Thyroid gland (tissue), 4 donors: ENCODE measurements around the gene STAM2. TPM values are rescaled to one million over a fixed set of nuclear protein-coding genes. Genes with fewer than 3 reads are reported as not detected.
A peak's percentile ranks its signal among the peaks of the same experiment; 100 is the strongest.

Experiments used
- DNase-seq, 2 donors: peaks; one replicate each; pipeline ENCODE4 v3.0.0-alpha.2; 2019
- H3K27ac ChIP-seq, 3 donors: fragments of 200-600 bp; sonication (generic); 1 replicate in 2 of 3; 2 replicates in 1 of 3; pipeline ENCODE4 v1.5.1; 2016 to 2019; ENCODE audit warnings: mild to moderate bottlenecking in 1 of 3, moderate library complexity in 1 of 3
- H3K27me3 ChIP-seq: fragments of 200-600 bp; sonication (generic); one replicate; pipeline ENCODE4 v1.5.1; 2019
- H3K36me3 ChIP-seq, 2 donors: fragments of 200-600 bp; sonication (generic); one replicate each; pipeline ENCODE4 v1.5.1; 2016 to 2019
- H3K4me1 ChIP-seq, 2 donors: fragments of 200-600 bp; sonication (generic); one replicate each; pipeline ENCODE4 v1.5.1; 2017 to 2019
- H3K4me3 ChIP-seq, 3 donors: fragments of 200-600 bp; sonication (generic); replicated peaks in 1 of 3; 1 replicate in 2 of 3; 2 replicates in 1 of 3; pipeline ENCODE4 v1.5.1; 2016; ENCODE audit warnings: mild to moderate bottlenecking in 1 of 3
- H3K9me3 ChIP-seq: fragments of 200-600 bp; sonication (generic); one replicate; pipeline ENCODE4 v1.5.1; 2017
- CTCF ChIP-seq, 6 experiments: fragments of 200-600 bp in 3 of 6; fragments of 450-650 bp in 3 of 6; sonication (generic) in 3 of 6; IDR thresholded peaks; one replicate each; pipeline ENCODE4 v1.5.1; 2016 to 2019; ENCODE audit warnings: antibody characterized with exemption in 6 of 6, mild to moderate bottlenecking in 2 of 6, inconsistent platforms in 1 of 6, moderate library complexity in 1 of 6
- POLR2A ChIP-seq, 2 donors: fragments of 450-650 bp; IDR thresholded peaks; one replicate each; pipeline ENCODE4 v1.6.1; 2017; ENCODE audit warnings: antibody characterized with exemption in 2 of 2, mild to moderate bottlenecking in 2 of 2, moderate library complexity in 1 of 2
- WGBS, 2 donors: methylation state at CpG; one replicate each; pipeline ENCODE4 v1.1.5; 2017; 5-methylcytosine and 5-hydroxymethylcytosine counted together
- intact Hi-C: fragments of 100-400 bp; cut with DNase I; formaldehyde crosslinking; loops from one replicate; pipeline ENCODE4 v1.15.1; 2023
- total RNA-seq, 4 donors: library from RNA; depleted of rRNA; stranded (reverse); fragments of >200 nt; gene quantifications; one replicate each; pipeline ENCODE4 v1.2.3, GENCODE V29; 2016

The STAM2 gene
- total RNA-seq, 4 donors from 2014 or later = 62.1 to 70.6 (median 63.4) TPM

GRCh38 chr2:152083202-152083875 is 92.2 kb downstream of the STAM2 start:
- TF ChIP-seq POLR2A (IDR thresholded peaks at IDR 0.05) = no peak
- no peak for TF ChIP-seq CTCF (IDR thresholded peaks at IDR 0.05)
- Histone ChIP-seq H3K27ac (no peak overlapping the region), H3K9me3 (no peaks in the 10 kb centered on the region), H3K36me3 (no peaks in the 10 kb centered on the region), H3K4me1 (no peaks in the 10 kb centered on the region), H3K27me3 (no peaks in the 10 kb centered on the region), H3K4me3 (no peak overlapping the region)
- 71 to 86% methylated on average over 6 of the region's 6 CpGs for WGBS, 2 donors
- no peak for DNase-seq
- intact Hi-C loops = no loop called here

- no peaks in the 10 kb centered on the region for H3K36me3 ChIP-seq
- H3K9me3 ChIP-seq = no peaks in the 10 kb centered on the region
- H3K27ac ChIP-seq = no peak overlapping the region
- intact Hi-C loops = no loop called here
- no peak overlapping the region for H3K4me3 ChIP-seq
- H3K27me3 ChIP-seq = no peaks in the 10 kb centered on the region
- 52 to 79% methylated on average over 2 of the region's 2 CpGs for WGBS, 2 donors
- H3K4me1 ChIP-seq = no peaks in the 10 kb centered on the region
- TF ChIP-seq CTCF (IDR thresholded peaks at IDR 0.05) = no peak
- TF ChIP-seq POLR2A (IDR thresholded peaks at IDR 0.05) = no peak
- no peak for DNase-seq
These were observed 96.9 kb downstream of the STAM2 start for GRCh38 chr2:152078662-152079061.

- WGBS, 2 donors = 94 to 97% methylated on average over 9 of the region's 9 CpGs
- intact Hi-C loops = no loop called here
- no peaks in the 10 kb centered on the region for H3K27me3 ChIP-seq
- no peak overlapping the region for H3K27ac ChIP-seq
- no peak for DNase-seq
- no peaks in the 10 kb centered on the region for H3K9me3 ChIP-seq
- no peak for TF ChIP-seq CTCF (IDR thresholded peaks at IDR 0.05)
- no peak for TF ChIP-seq POLR2A (IDR thresholded peaks at IDR 0.05)
- no peaks in the 10 kb centered on the region for H3K4me1 ChIP-seq
- H3K4me3 ChIP-seq = no peak overlapping the region
- H3K36me3 ChIP-seq = no peaks in the 10 kb centered on the region
These were observed 97.5 kb downstream of the STAM2 start for GRCh38 chr2:152078023-152078422.

- 47 to 49% methylated on average over 4 of the region's 4 CpGs for WGBS, 2 donors
- TF ChIP-seq CTCF (IDR thresholded peaks at IDR 0.05) = no peak
- TF ChIP-seq POLR2A (IDR thresholded peaks at IDR 0.05) = no peak
- DNase-seq = peak; percentile 14 to 23
- no peaks in the 10 kb centered on the region for H3K36me3 ChIP-seq
- H3K27me3 ChIP-seq = no peaks in the 10 kb centered on the region
- intact Hi-C loops = no loop called here
- H3K4me1 ChIP-seq = no peaks in the 10 kb centered on the region
- H3K27ac ChIP-seq = no peak overlapping the region
- no peak overlapping the region for H3K4me3 ChIP-seq
- H3K9me3 ChIP-seq = no peaks in the 10 kb centered on the region
These were observed 100.0 kb downstream of the STAM2 start for GRCh38 chr2:152075461-152076050.

GRCh38 chr2:152072011-152072410 is 103.6 kb downstream of the STAM2 start:
- 85 to 88% methylated on average over 2 of the region's 2 CpGs for WGBS, 2 donors
- no peaks in the 10 kb centered on the region for H3K4me1 ChIP-seq

More at GRCh38 chr2:152072011-152072410, 103.6 kb downstream of the STAM2 start:
- H3K27me3 ChIP-seq = no peaks in the 10 kb centered on the region
- TF ChIP-seq POLR2A (IDR thresholded peaks at IDR 0.05) (no peak), CTCF (IDR thresholded peaks at IDR 0.05) (no peak)
- no peaks in the 10 kb centered on the region for H3K36me3 ChIP-seq
- no peak for DNase-seq
- intact Hi-C loops = no loop called here
- no peak overlapping the region for H3K4me3 ChIP-seq
- H3K27ac ChIP-seq = no peak overlapping the region
- H3K9me3 ChIP-seq = no peaks in the 10 kb centered on the region
